HL-60 (cell line): ENCODE measurements around the gene TNNT1. TPM values are rescaled to one million over a fixed set of nuclear protein-coding genes. Genes with fewer than 3 reads are reported as not detected.

Source experiments
- microRNA-seq: library from miRNA; unstranded; fragments of <30 nt; microRNA quantifications from one replicate; pipeline ENCODE4, GENCODE V29; 2018

TNNT1 gene

Small RNA genes within 50 kb of the gene (microRNA-seq; reads per million reads assigned to microRNA genes)
- not detected for gene MIR7975
